GM19238 (cell line): ENCODE data around the gene GNS.
"Not testable (repeated sequence)": the region's sequence is repeated elsewhere in the genome, so short reads cannot be mapped to it uniquely, and the experiment has no call there.

Experiments used
- DNase-seq: peaks from one replicate; pipeline ENCODE4 v3.0.0; 2011; ENCODE audit warnings: low spot score; ENCODE audit not compliant: insufficient read length

GNS gene

GRCh38 chr12:64780132-64780530, 20.9 kb upstream of the GNS start:
- no peak for DNase-seq

- no peak for DNase-seq
Measured at GRCh38 chr12:64779354-64779974, 20.3 kb upstream of the GNS start.

- DNase-seq, result not testable (repeated sequence)
Measured at GRCh38 chr12:64775147-64775736, 16.0 kb upstream of the GNS start.

DNA sequence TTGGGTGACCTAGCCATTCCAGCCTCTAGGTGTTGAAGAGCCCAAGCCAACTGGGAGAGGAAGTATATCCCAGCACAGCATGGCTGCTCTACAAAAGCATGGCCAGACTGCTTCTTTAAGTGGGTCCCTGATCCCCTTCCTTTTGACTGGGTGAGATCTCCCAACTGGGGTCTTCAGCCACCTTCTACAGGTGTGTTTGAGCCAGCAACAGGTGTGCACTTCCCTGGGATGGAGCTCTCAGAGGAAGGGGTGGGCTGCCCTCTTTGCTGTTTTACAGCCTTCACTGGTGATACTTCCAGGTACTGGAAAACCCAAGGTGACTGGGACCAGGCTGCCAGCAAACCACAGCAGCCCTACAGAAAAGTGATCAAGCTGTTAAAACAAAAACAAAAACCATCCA, 14.2 kb upstream of the GNS start:
- no peak for DNase-seq

- no peak for DNase-seq
Measured at GRCh38 chr12:64767495-64767894, 8.3 kb upstream of the GNS start.

DNA sequence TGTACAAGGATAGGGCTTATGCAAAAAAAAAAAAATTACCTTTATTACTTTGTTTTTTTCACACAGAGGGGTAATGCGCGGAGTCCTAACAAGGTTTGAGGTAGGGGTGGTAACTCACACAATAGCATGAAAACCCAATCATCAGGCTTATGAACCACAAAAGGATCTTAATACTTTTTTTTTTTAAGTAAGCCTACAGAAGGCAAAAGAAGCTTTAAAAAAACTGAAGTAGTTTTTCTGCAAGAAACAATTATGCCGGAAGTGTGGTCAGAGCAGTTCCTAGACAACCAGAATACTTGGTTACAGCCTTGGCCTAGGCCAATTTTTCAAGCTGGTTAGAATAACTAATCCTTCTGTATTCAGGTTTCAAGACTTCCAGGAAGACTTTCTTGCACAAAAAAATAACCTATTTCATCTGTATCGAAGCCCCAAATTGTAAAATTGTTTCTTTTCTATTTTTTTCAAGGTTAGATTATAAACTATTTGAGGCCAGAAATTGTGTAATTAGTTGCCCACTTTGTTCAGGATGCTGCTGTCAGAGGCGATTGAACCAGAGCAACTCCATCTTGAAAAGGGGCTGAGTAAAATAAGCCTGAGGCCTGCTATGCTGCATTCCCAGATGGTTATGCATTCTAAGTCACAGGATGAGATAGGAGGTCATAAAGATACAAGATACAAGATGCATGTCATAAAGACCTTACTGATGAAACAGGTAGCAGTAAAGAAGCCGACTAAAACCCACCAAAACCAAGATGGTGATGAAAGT, 1.8 kb upstream of the GNS start:
- no peak for DNase-seq

- no peak for DNase-seq
Measured at GRCh38 chr12:64757771-64758170, 1.4 kb downstream of the GNS start.

GRCh38 chr12:64756376-64756775, 2.8 kb downstream of the GNS start:
- no peak for DNase-seq

DNA sequence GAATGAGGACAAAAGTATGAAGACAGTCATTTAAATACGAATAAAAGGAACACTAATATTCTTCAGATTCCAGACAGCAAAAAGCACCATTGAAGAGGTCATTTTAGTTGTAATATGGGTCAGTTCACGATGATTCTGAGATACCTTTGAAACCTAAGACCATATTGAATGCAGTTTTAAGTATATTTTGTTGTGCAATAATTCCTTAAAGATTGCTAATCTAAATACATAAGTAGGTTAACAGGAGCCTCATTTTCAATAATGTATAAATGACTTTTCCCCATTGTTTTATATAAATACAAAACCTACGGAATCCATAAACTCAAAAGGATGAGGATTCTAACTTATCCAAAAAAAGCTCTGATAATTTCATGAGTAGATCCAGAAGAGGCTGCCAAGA, 5.8 kb downstream of the GNS start:
- no peak for DNase-seq

- no peak for DNase-seq
Measured at GRCh38 chr12:64752833-64753238, 6.4 kb downstream of the GNS start.

- no peak for DNase-seq
Measured at GRCh38 chr12:64752032-64752431, 7.2 kb downstream of the GNS start.

GRCh38 chr12:64749461-64750200, 9.6 kb downstream of the GNS start:
- no peak for DNase-seq

- DNase-seq, result no peak
Measured at GRCh38 chr12:64747695-64748094, 11.5 kb downstream of the GNS start.

DNA sequence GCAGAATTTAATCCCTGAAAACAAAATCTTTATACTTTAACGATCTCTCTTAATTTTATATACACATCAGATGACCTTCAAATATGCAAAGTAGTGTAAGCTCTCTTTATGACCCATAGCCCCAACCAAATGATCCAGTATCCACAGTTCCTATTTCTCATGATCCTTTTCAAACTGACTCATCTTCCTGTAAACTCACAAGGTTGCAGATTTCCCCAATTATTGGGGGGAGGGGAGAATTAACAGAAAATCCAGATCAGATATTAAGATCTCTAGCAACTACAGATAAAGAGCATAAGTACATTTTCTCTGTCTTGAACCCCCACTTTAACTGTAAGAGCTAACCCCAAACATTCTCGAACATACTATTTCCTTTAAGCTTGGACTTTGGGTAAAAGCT, 12.5 kb downstream of the GNS start:
- DNase-seq, result no peak

DNA sequence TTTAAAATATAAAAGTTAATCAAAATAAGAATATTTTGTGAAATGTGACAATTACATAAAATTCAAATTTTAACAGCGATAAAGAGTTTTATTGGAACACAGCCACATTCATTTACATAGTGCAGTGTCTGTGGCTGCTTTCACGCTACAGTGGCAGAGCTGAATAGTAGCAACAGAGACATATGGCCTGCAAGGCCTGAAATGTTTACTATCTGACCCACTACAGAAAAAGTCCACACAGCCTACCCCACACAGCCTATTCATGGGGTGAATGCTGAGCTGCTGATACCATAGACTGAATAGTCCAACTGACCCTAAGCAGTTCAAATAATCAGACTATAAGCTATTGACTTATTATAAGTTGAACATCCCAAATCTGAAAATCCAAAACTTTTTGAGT, 13.2 kb downstream of the GNS start:
- no peak for DNase-seq

GRCh38 chr12:64745259-64745807, 13.9 kb downstream of the GNS start:
- DNase-seq, result no peak

GRCh38 chr12:64744422-64745258, 14.6 kb downstream of the GNS start:
- no peak for DNase-seq

- DNase-seq, result no peak
Measured at GRCh38 chr12:64743206-64743605, 16.0 kb downstream of the GNS start.

- no peak for DNase-seq
Measured at GRCh38 chr12:64742416-64742815, 16.8 kb downstream of the GNS start.

GRCh38 chr12:64740646-64741045, 18.6 kb downstream of the GNS start:
- DNase-seq, result no peak

- no peak for DNase-seq
Measured at GRCh38 chr12:64739778-64740177, 19.4 kb downstream of the GNS start.
